NCI-H2029 treated with DMSO at 0.1 percent for 48 hours (cell line): ENCODE measurements around the gene SERPINB11.
"Not testable (repeated sequence)": the region's sequence is repeated elsewhere in the genome, so short reads cannot be mapped to it uniquely, and the experiment has no call there.

Source experiments
- DNase-seq: peaks from one replicate; lab custom pipeline; 2025; lab: John Stamatoyannopoulos, UW

Gene SERPINB11, protein sequence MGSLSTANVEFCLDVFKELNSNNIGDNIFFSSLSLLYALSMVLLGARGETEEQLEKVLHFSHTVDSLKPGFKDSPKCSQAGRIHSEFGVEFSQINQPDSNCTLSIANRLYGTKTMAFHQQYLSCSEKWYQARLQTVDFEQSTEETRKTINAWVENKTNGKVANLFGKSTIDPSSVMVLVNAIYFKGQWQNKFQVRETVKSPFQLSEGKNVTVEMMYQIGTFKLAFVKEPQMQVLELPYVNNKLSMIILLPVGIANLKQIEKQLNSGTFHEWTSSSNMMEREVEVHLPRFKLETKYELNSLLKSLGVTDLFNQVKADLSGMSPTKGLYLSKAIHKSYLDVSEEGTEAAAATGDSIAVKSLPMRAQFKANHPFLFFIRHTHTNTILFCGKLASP

GRCh38 chr18:63702660-63703059 is at the start of gene SERPINB11:
TSS of gene SERPINB11 (plus strand) at chr18:63702960. CDS start at chr18:63710194, 7,234 bp downstream.
- no peak for DNase-seq

- not testable (repeated sequence) for DNase-seq
These were observed 43.8 kb upstream of the SERPINB11 start for GRCh38 chr18:63658920-63659319.

GRCh38 chr18:63661750-63662149 is 41.0 kb upstream of the SERPINB11 start, which contains the start of gene SERPINB3:
TSS of gene SERPINB3 (minus strand) at chr18:63661893. CDS start at chr18:63661216, 677 bp downstream.
- DNase-seq: not testable (repeated sequence)

- DNase-seq: no peak
These were observed 38.2 kb upstream of the SERPINB11 start for GRCh38 chr18:63664571-63664970.

- DNase-seq: no peak
These were observed 26.0 kb upstream of the SERPINB11 start for GRCh38 chr18:63676526-63677323.

DNA sequence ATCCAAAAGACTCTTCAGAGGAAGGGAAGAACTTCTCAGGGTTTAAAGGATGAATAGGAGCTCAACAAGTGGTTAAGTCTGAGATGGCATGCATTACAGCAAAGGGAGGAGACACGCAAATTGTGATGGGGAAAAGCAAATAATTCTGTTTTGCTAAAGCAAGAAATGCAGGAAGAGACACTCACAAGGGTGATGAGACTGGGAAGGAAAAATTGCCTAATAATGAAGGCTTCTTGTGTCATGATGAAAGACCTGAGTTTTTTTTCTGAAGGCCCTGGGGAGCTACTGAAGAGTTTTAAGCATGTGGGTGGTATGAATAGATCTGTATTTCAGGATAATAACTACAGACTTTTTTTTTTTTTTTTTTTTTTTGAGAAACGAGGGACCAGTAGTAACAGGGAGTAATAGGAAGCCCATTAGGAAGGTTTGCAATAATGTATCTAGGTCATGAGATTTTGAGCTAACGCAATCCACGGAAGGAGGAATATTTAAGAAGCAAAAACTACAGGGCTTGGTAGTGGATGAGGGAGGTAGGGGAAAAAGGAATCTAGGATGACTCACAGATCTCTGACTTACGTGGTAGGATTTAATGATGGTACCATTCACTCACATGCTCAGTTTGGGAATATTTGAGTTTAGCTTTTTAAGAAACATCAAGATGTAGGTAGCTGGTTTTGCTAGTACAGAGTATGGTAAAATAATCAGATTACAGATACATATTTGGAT is 25.1 kb upstream of the SERPINB11 start:
- no peak for DNase-seq

- no peak for DNase-seq
These were observed 22.7 kb upstream of the SERPINB11 start for GRCh38 chr18:63679820-63680606.

DNA sequence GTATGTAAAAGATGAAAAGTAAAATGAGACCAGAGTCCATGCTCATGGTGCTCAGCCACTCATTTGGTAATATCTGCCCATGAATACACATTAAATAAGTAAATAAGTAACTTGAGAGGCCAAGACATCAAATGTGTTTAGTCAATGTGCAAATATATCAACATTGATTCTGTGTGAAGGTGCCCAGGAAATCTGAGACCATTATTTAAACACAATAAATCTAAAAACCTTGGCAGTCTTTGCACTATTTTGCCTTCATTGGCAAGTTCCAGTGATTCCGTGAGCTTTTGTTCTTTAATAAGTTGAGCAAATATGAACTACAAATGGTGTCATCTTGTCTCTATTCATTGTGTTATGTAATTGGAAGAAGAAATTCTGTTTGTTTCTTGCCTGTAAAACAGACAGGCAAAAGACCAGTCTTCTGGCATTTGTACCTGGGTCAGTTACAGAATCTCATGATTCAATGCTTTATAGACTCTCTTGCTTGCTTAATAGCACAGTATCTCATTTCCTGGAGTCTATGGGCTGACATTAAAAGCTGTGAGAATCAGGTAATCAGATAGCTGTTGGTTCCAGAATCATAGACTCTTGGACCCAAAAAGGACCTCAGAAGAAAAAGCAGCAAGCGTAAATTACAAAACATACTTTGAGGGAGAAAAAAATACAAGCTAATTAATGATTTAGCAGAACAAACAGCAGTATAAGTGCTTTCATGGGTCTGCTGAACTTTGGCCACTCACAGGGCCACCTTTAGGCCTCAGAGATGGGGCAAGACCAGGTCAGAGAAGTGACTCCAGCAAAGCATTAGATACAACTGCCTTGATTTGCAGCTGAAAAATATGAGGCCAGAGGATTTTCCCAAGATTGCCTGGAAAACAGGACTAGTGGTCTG is 21.1 kb upstream of the SERPINB11 start:
- DNase-seq: peak; percentile 36

DNA sequence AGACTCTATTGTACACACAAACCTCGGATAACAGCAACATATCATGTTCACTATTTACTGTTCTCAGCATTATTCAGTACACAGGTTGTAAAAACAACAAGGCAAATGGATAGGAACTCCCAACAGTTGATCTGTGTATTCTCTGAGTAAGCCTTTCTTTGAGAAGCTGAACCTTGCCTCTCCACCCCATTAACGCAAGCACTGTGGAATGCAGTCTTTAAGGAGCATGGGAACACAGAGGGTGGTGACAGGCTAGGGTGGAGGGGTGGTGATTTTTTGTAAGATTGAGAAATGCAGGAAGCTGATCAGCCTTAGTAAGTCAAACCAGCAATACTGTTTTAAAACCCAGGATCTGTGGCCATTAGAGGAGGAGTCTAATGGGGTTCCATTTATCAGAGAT is 19.6 kb upstream of the SERPINB11 start:
- DNase-seq: no peak

DNA sequence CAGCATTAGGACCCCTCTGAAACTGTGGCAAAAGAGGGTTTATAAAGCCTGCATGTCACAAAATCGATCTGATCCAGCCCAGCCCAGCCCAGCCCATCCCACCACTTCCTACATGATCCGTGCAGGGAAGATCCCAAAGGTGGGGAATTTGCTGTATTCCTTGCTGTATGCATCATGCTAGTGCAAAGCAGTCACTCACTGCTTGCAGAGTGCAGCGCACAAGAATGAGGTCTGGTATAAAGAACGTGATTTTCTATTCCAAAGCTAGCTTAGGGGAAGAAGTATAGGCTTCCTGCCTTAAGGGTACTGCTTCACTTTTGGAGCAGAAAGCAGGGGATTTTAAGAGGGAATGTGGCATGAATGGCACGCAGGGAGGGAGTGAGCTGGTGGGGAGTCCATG is 18.9 kb upstream of the SERPINB11 start:
- no peak for DNase-seq

DNA sequence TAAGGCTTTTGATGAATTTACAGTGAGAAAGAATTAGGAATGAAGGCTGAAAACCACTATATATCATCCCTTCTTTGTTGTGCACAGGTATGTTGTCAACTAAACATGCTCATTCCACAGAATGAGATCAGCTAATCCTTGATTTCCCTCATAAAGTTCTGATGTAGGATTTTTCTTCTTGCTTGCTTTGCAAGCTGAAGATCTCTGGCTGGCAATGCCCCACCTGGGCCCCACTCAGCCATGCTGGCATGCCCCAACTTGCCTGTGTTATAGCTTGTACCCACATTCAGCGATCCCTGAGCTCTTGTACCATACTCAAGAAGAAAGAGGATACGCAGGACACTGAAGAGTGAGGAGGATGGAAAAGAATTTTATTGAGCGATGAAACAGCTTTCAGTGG is 18.0 kb upstream of the SERPINB11 start:
- DNase-seq: no peak

DNA sequence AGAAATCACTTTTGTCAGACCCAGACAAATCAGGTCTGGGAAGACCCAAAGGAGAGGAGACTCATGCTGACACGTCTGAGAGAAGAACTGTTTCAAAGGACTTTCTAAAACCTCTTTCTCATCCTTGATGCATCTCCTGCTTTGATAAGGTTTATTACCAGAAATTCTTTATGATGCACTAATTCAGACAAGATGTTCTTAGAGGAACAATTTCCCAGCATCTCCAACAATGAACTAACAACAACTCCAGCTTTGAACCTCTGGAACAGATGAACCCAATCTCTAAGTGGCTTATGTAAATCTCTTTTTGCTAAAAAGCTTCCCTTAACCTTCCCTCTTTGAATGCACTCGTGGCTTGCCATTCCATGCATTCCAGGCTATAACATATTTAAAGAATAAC is 15.9 kb upstream of the SERPINB11 start:
- no peak for DNase-seq

GRCh38 chr18:63689064-63689463 is 13.7 kb upstream of the SERPINB11 start:
- no peak for DNase-seq

- no peak for DNase-seq
These were observed 5.6 kb upstream of the SERPINB11 start for GRCh38 chr18:63697097-63697660.

GRCh38 chr18:63700501-63700900 is 2.3 kb upstream of the SERPINB11 start:
- no peak for DNase-seq

- no peak for DNase-seq
These were observed 808 bp upstream of the SERPINB11 start for GRCh38 chr18:63701952-63702351.

GRCh38 chr18:63705401-63705800 is 2.6 kb downstream of the SERPINB11 start:
- DNase-seq: no peak

- no peak for DNase-seq
These were observed 5.1 kb downstream of the SERPINB11 start for GRCh38 chr18:63707816-63708215.

DNA sequence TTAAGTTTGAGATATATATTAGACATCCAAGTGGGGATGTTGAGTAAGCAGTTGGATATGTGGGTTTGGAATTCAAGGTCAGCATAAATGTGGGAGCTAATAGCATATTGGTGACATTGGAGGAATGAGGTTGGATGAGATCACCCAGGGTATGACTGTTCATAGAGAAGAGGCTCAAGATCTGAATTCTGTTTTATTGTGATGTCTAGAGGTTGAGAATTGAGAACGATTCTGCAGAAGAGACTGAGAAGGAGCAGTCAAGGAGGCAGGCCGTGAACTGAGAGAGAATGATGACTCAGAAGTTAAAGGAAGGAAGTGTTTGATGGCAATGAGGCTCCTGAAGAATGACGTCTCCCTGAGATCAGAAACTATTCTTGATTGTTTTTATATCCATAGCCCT is 5.9 kb downstream of the SERPINB11 start:
- DNase-seq: no peak
